GM12878 (cell line): ENCODE measurements around the gene GARS1. TPM values are rescaled to one million over a fixed set of nuclear protein-coding genes. Genes with fewer than 3 reads are reported as not detected.

Experiments used
- ATAC-seq: fragments of 200-7000 bp; cut with Tn5 transposase; 3 replicates; pipeline ENCODE4 v1.9.1; 2020; ENCODE audit warnings: mild to moderate bottlenecking, moderate library complexity
- BruUV-seq: library from RNA; stranded (reverse); fragments of 400-500 nt; replicated peaks from 2 replicates; lab custom pipeline; 2021; lab: Mats Ljungman, UMichigan
- CTCF ChIA-PET: fragments of 300-600 bp; sonication (Branson Sonifier 250); formaldehyde crosslinking; extraction: SDS; loops from one replicate; lab custom pipeline; 2021; ENCODE audit warnings: inconsistent platforms; lab: Yijun Ruan, JAX
- POLR2A ChIA-PET: fragments of 350-600 bp; formaldehyde crosslinking; extraction: SDS; loops from one replicate; lab custom pipeline; 2021; ENCODE audit warnings: inconsistent platforms; lab: Charles Lee
- RAD21 ChIA-PET: fragments of 300-600 bp; sonication (Branson Sonifier 250); formaldehyde crosslinking; loops from one replicate; lab custom pipeline; 2023; ENCODE audit warnings: antibody characterized with exemption; ENCODE audit not compliant: unreplicated experiment; lab: Charles Lee
- SMC1A ChIA-PET: fragments of 300-600 bp; sonication (Branson Sonifier 250); formaldehyde crosslinking; loops from one replicate; lab custom pipeline; 2023; ENCODE audit not compliant: unreplicated experiment, uncharacterized antibody; lab: Charles Lee
- DNase-seq: peaks from one replicate; pipeline ENCODE4 v3.0.0-alpha.2; 2011; ENCODE audit warnings: low read depth, low spot score
- FAIRE-seq: peaks from 3 replicates; lab custom pipeline; 2011; peaks lifted over from hg19 to GRCh38; lab: Jason Lieb, UNC
- H2AFZ ChIP-seq: 2 replicates; pipeline ENCODE4 v1.6.0; 2011; ENCODE audit warnings: low read depth, low read length, control low read depth; ENCODE audit not compliant: control insufficient read depth
- H3K27ac ChIP-seq: 2 replicates; pipeline ENCODE4 v1.5.1; 2011; ENCODE audit warnings: control low read depth; ENCODE audit not compliant: control insufficient read depth, insufficient read depth
- H3K27me3 ChIP-seq, 2 experiments: replicated peaks in 1 of 2; 2 replicates each; pipeline versions ENCODE4 v1.6.0 to v1.6.1; 2011; ENCODE audit warnings: low read length in 1 of 2; ENCODE audit not compliant: control insufficient read depth in 2 of 2, insufficient read depth in 2 of 2
- H3K36me3 ChIP-seq, 2 experiments: 2 replicates each; pipeline ENCODE4 v1.5.1; 2011; ENCODE audit warnings: low read length in 1 of 2; ENCODE audit not compliant: control insufficient read depth in 2 of 2, insufficient read depth in 2 of 2
- H3K4me1 ChIP-seq: 2 replicates; pipeline ENCODE4 v1.6.1; 2011; ENCODE audit warnings: mild to moderate bottlenecking, low read length, moderate library complexity, mixed read lengths; ENCODE audit not compliant: control insufficient read depth, insufficient read depth
- H3K4me2 ChIP-seq: 2 replicates; pipeline ENCODE4 v1.6.0; 2011; ENCODE audit warnings: control low read depth; ENCODE audit not compliant: control insufficient read depth, insufficient read depth
- H3K4me3 ChIP-seq: fragments of 200-600 bp; sonication (generic); 2 replicates; pipeline ENCODE4 v1.5.1; 2016
- H3K79me2 ChIP-seq: 2 replicates; pipeline ENCODE4 v1.6.0; 2011; ENCODE audit warnings: low read length; ENCODE audit not compliant: control insufficient read depth, insufficient read depth
- H3K9ac ChIP-seq: 2 replicates; pipeline ENCODE4 v1.8.0; 2011; ENCODE audit warnings: low read length, control low read depth, mixed read lengths; ENCODE audit not compliant: control insufficient read depth, insufficient read depth
- H3K9me3 ChIP-seq: replicated peaks from 3 replicates; pipeline ENCODE4 v1.5.1; 2011; ENCODE audit warnings: mild to moderate bottlenecking, low read length; ENCODE audit not compliant: control insufficient read depth, insufficient read depth
- H4K20me1 ChIP-seq: 2 replicates; pipeline ENCODE4 v1.6.0; 2011; ENCODE audit not compliant: control insufficient read depth, insufficient read depth
- CBFB ChIP-seq: IDR thresholded peaks from 2 replicates; pipeline ENCODE4 v1.6.1; 2016; ENCODE audit warnings: antibody characterized with exemption, low read depth
- CHD2 ChIP-seq: IDR thresholded peaks from 2 replicates; pipeline ENCODE4 v1.6.1; 2011; ENCODE audit warnings: low read depth, low read length, improper control_type of control experiment, borderline replicate concordance
- GATAD2B ChIP-seq: fragments of 450-650 bp; conservative IDR thresholded peaks from 2 replicates; pipeline ENCODE4 v1.6.1; 2017; ENCODE audit warnings: low read depth, mild to moderate bottlenecking, moderate library complexity
- HDAC6 ChIP-seq: fragments of 200-600 bp; sonication (generic); IDR thresholded peaks from one replicate; pipeline ENCODE4 v1.8.0; 2017; ENCODE audit warnings: antibody characterized with exemption; ENCODE audit not compliant: unreplicated experiment
- IKZF1 ChIP-seq: fragments of 450-650 bp; conservative IDR thresholded peaks from 2 replicates; pipeline ENCODE4 v1.6.1; 2017; ENCODE audit warnings: antibody characterized with exemption, mild to moderate bottlenecking
- JUND ChIP-seq: IDR thresholded peaks from 2 replicates; pipeline ENCODE4 v1.6.1; 2012; ENCODE audit warnings: low read depth, mild to moderate bottlenecking, low read length, improper control_type of control experiment, moderate library complexity
- NR2C2 ChIP-seq: IDR thresholded peaks from 2 replicates; pipeline ENCODE4 v1.6.1; 2011; ENCODE audit warnings: borderline replicate concordance, low read depth; ENCODE audit not compliant: control insufficient read depth, insufficient read length
- RBBP5 ChIP-seq: fragments of 200-600 bp; sonication (generic); conservative IDR thresholded peaks from 2 replicates; pipeline ENCODE4 v1.6.1; 2016
- SUZ12 ChIP-seq: fragments of 200-600 bp; sonication (generic); IDR thresholded peaks from one replicate; pipeline ENCODE4 v1.6.1; 2018; ENCODE audit warnings: antibody characterized with exemption, mild to moderate bottlenecking; ENCODE audit not compliant: unreplicated experiment
- TARDBP ChIP-seq: IDR thresholded peaks from 2 replicates; pipeline ENCODE4 v1.6.1; 2016; ENCODE audit warnings: borderline replicate concordance
- ZNF24 ChIP-seq: fragments of 450-650 bp; IDR thresholded peaks from 2 replicates; pipeline ENCODE4 v1.6.1; 2017; ENCODE audit warnings: antibody characterized with exemption, mild to moderate bottlenecking
- WGBS: methylation state at CpG from one replicate; pipeline ENCODE4 v1.1.6; 2016; ENCODE audit warnings: low lambda C conversion rate; ENCODE audit not compliant: insufficient replicate concordance, insufficient coverage; ENCODE audit errors: missing lambda C conversion rate; 5-methylcytosine and 5-hydroxymethylcytosine counted together
- in situ Hi-C: fragments of 300-500 bp; cut with MboI; formaldehyde crosslinking; loops from 9 replicates; pipeline ENCODE4 v1.14.3; 2018; ENCODE audit warnings: mixed read lengths
- intact Hi-C: fragments of 100-400 bp; cut with micrococcal nuclease; formaldehyde crosslinking; loops from one replicate; pipeline ENCODE4 v1.14.2; 2022; ENCODE audit not compliant: unreplicated experiment
- polyA plus RNA-seq, 11 experiments: library from polyadenylated mRNA; depleted of rRNA in 4 of 11; unstranded in 6 of 11; stranded (reverse) in 5 of 11; fragments of >200 nt; fragmentation: Nextera tagmentation in 4 of 11; fragmentation: Illumina TruSeq in 1 of 11; extraction: Ambion mirVana in 4 of 11; extraction: Trizol in 1 of 11; gene quantifications; 1 replicate in 1 of 11; 2 replicates in 10 of 11; pipeline versions ENCODE4 v1.2.1 to v1.2.3, GENCODE V29; 2011 to 2016; ENCODE audit warnings: inconsistent platforms in 2 of 11, missing spikeins in 2 of 11, low read depth in 1 of 11
- total RNA-seq, 4 experiments: library from RNA; depleted of rRNA in 3 of 4; stranded (reverse); fragments of >200 nt in 3 of 4; fragmentation: Illumina TruSeq in 1 of 4; extraction: Trizol in 1 of 4; gene quantifications; 2 replicates each; pipeline versions ENCODE4 v1.2.1 to v1.2.3, GENCODE V29; 2013 to 2021
- TF ChIP-seq, protein P1 (sequence below): IDR thresholded peaks from 2 replicates; pipeline ENCODE4 v1.6.1; 2011; ENCODE audit warnings: borderline replicate concordance, low read depth, mild to moderate bottlenecking, moderate library complexity, mixed read lengths, low read length; ENCODE audit not compliant: insufficient read depth; ENCODE audit errors: extremely low read length
- TF ChIP-seq, protein P2 (sequence below): fragments of 450-650 bp; IDR thresholded peaks from 2 replicates; pipeline ENCODE4 v1.6.1; 2017; ENCODE audit warnings: mild to moderate bottlenecking, low read depth, inconsistent platforms; ENCODE audit not compliant: poor library complexity, severe bottlenecking

The GARS1 gene
- total and polyA plus RNA-seq, 10 of the 15 experiments (the other 5 are each of a cell fraction or from before 2014, with no cell fraction given) = 120 to 361 (median 187) TPM

DNA sequence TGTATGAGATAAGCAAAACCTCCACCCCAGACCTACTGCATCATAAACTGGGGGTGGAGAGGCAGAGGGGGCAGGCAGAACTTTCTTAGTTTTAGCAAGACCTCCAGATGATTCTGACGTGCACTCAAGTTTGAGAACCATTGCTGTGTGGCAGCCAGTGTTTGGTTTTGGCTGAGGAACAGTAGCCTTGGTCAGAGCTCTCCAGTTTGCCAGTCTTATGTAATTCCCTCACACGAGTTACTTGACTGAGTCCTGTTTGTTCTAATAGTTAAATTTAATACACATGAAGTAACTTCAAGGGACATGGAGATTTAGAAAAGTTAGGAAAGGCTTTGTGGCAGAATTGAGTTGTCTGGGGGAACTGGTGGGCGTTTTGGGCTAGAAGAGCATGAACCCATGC, 38.5 kb downstream of the GARS1 start:
- ChIA-PET CTCF (no interaction called here), RAD21 (no interaction called here), POLR2A (no interaction called here), SMC1A (no interaction called here)
- no peak overlapping the region for H3K4me2 ChIP-seq
- no peaks in the 10 kb centered on the region for H4K20me1 ChIP-seq
- no peak overlapping the region for H2AFZ ChIP-seq
- no peak for FAIRE-seq
- in situ Hi-C loops (no loop called here), intact Hi-C loops (no loop called here)
- no peaks in the 10 kb centered on the region for H3K27me3 ChIP-seq
- H3K9me3 ChIP-seq = no peaks in the 10 kb centered on the region
- H3K79me2 ChIP-seq = no peaks in the 10 kb centered on the region
- no peak for DNase-seq
- H3K36me3 ChIP-seq = peaks cover 12 to 24% of the 10 kb centered on the region in 2 experiments
- no peak overlapping the region for H3K4me3 ChIP-seq
- no peaks in the 10 kb centered on the region for H3K4me1 ChIP-seq
- no TSS peak for BruUV-seq
- WGBS = 49% methylated on average over 3 of the region's 3 CpGs
- H3K9ac ChIP-seq = no peak overlapping the region
- TF ChIP-seq CBFB (no peak), GATAD2B (no peak), NR2C2 (no peak), RBBP5 (no peak), HDAC6 (no peak), ZNF24 (no peak), IKZF1 (no peak), TARDBP (no peak), SUZ12 (no peak), JUND (no peak), CHD2 (no peak)
- TF ChIP-seq, protein P1, sequence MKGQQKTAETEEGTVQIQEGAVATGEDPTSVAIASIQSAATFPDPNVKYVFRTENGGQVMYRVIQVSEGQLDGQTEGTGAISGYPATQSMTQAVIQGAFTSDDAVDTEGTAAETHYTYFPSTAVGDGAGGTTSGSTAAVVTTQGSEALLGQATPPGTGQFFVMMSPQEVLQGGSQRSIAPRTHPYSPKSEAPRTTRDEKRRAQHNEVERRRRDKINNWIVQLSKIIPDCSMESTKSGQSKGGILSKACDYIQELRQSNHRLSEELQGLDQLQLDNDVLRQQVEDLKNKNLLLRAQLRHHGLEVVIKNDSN = no peak
- TF ChIP-seq, protein P2, sequence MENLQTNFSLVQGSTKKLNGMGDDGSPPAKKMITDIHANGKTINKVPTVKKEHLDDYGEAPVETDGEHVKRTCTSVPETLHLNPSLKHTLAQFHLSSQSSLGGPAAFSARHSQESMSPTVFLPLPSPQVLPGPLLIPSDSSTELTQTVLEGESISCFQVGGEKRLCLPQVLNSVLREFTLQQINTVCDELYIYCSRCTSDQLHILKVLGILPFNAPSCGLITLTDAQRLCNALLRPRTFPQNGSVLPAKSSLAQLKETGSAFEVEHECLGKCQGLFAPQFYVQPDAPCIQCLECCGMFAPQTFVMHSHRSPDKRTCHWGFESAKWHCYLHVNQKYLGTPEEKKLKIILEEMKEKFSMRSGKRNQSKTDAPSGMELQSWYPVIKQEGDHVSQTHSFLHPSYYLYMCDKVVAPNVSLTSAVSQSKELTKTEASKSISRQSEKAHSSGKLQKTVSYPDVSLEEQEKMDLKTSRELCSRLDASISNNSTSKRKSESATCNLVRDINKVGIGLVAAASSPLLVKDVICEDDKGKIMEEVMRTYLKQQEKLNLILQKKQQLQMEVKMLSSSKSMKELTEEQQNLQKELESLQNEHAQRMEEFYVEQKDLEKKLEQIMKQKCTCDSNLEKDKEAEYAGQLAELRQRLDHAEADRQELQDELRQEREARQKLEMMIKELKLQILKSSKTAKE = no peak
- no peak for ATAC-seq
- H3K27ac ChIP-seq = no peak overlapping the region
